Dermis microvascular lymphatic vessel endothelial cell (primary cell): ENCODE results near the gene CIZ1. TPM values are rescaled to one million over a fixed set of nuclear protein-coding genes. Genes with fewer than 3 reads are reported as not detected.

Experiments
- DNase-seq, 2 donors: peaks; one replicate each; pipeline versions ENCODE4 v3.0.0 to v3.0.0-alpha.2; 2010; ENCODE audit warnings: low read depth in 2 of 2
- total RNA-seq: library from RNA; depleted of rRNA; stranded (reverse); fragments of >200 nt; gene quantifications from 2 replicates; pipeline ENCODE4 v1.2.1, GENCODE V29; 2014

The CIZ1 gene
- total RNA-seq, 1 donor from 2014 or later = 11.7 TPM

DNA sequence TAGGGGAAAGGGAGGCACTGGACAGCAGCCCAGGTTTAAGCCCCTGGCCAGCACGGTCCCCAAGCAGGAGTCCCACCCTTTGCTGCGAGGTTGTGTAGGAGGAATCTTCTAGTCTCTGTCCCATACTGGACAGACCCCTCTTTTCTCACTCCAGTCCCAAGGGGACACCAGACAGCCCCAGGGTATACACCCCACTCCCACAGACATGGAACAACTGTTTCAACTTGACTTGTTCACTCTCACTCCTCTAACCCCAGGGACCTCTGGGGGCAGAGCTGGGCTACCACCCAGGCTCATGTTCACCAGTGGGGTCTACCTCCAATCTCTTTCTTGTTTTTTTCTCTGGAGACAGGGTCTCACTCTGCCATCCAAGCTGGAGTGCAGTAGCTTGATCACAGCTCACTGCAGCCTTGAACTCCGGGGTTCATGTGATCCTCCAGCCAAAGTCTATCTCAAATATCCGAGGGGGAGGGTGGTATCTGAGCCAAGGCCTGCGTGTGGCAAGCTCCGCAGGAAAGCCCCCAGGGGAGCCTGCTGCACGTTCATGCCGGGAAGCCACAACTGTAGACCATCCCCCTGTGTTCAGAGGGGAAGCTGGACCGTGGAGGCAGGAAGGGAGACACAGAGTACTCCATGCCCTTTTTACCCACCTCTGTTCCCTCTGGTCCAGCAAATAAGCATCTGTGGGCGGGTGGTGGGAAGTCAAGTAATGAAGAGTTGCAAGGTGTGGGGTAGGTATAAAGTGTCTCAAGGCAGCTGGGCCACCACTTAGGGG, 65.6 kb downstream of the CIZ1 start:
- DNase-seq = no peak

DNA sequence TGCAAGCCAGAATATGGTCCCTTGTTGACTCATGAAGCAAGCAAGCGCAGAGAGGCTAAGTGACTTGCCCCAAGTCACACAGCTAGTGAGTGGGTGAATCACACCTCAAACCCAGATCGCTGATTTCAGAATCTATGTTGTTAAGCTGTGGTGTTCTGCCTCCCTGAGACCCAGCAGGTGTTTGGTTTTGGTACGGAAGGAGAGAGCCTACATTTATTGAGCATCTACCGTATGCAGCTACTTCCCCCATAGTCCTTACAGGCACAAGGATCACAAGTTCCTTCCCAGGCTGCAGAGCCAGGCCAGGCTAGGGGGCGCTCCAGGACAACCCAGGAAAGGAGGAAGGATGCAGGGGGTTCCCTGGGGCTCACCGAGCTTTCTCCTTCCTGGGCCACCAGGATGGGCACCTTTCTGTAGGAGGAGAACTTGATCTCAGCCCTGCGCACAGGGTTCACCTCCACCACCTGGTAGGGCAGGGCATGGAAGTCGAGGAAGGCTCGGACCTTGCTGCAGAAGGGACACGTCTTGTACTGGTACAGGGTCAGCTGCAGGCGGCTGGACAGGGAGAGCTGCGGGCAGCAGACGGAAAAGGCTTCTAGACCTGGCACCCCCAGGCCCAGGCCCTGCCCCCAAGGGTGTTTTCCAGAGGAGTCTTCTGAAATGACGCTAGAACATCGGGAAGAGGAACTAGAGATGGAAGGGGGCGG, 66.3 kb downstream of the CIZ1 start:
- peak in 1 of 2 donors; percentile 66 for DNase-seq

DNA sequence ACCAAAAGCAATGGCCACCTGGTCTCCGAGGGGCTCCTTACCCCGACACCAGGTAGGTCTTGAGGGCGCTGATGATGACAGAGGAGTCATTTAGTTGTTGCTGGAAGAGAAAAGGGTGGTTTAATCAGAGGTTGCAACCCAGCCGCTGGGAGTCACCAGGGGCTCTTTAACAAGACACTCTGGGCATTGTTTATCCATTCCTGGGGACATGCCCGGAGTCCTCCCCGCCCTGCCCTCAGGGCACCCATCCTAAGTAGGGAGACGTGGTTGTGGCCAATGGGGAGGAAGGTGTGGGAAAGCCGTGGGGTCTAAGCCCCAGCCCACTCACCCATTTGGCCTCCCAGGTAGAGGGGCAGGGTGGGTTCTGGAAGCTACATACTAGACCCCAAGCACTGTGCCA, 66.9 kb downstream of the CIZ1 start:
- DNase-seq = no peak

DNA sequence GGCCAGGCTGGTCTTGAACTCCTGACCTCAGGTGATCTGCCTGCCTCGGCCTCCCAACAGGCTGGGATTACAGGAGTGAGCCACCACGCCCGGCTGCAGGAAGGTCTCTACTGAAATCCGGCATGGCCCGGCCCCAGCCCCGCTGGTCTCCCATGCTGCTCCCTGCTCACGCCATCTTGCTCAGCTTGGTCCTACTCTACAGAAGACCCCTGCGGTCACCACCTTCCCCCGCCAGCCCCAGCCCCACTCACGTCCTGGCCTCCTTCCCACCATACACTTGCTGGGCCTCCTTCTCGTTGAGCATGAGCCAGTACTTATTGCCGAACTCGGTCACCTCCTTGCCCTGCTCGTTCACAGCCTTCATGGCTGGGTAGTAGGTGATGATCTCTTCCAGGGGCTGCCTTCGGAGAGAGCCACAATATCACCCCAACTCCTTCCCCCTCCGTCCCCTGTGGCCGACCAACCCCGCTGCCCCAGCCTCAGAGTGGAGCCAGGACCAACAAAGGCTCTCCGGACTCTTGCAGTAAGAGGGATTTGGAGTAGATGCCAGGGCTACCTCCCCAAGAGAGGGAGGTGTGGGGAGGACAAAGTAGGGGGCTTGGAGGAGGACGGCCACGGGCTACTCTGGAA, 67.8 kb downstream of the CIZ1 start:
- no peak for DNase-seq

GRCh38 chr9:128122809-128123175, 68.6 kb downstream of the CIZ1 start:
- DNase-seq = no peak

DNA sequence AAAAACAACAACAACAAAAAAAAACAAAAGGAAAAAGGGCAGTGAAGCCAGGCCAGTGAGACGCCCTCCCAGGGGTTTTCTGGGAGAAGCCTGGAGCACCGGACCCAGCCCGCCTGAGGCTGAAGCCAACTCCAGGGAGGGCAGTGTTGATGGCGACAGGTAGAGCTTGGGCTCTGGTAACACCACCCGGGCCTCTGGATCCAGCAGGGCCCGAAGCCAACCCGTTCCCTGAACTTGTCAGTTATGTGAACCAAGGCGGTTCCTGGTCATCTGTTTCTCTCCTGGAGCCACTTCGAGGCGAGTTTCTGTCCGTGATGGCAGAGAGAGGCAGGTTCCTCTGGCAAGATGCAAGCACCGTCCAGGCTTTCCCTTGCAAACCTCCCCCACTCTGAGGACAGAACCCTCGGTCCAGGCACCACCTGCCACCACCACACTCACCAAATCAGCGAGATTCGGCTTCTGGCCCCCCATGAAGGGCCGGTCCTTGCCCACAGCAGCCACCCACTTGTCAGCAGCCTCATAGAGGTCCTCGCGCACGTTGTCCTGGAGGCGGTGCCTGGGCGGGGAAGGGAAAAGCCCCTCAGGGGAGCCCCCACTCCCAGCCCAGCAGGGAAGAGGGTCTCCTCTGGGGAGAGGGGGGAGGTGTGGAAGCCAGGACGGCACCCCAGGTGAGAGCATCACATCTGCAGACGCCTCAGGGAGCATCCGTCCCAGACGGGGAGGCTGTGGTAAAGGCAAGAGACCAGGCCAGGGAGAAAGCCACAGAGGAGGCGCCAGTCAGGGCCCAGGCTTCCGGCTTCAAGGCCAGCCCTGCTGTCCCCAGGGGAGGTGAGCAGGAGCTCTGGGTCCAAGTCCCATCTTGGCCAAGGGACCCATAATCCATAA, 69.2 kb downstream of the CIZ1 start:
- DNase-seq = no peak

DNA sequence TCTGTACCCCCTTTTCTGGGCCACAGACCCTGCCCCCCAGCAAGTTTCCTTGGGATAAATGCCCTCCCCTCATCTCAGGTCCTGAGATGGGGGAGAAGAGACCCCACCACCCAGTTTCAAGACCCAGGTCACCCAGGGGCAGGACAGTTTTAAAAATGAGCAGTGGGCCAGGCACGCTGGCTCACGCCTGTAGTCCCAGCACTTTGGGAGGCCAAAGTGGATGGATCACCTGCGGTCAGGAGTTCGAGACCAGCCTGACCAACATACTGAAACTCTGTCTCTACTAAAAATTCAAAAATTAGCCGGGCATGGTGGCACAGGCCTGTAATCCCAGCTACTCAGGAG, 69.9 kb downstream of the CIZ1 start:
- no peak for DNase-seq

- no peak for DNase-seq
These were observed 70.5 kb downstream of the CIZ1 start for GRCh38 chr9:128120741-128121465.

DNA sequence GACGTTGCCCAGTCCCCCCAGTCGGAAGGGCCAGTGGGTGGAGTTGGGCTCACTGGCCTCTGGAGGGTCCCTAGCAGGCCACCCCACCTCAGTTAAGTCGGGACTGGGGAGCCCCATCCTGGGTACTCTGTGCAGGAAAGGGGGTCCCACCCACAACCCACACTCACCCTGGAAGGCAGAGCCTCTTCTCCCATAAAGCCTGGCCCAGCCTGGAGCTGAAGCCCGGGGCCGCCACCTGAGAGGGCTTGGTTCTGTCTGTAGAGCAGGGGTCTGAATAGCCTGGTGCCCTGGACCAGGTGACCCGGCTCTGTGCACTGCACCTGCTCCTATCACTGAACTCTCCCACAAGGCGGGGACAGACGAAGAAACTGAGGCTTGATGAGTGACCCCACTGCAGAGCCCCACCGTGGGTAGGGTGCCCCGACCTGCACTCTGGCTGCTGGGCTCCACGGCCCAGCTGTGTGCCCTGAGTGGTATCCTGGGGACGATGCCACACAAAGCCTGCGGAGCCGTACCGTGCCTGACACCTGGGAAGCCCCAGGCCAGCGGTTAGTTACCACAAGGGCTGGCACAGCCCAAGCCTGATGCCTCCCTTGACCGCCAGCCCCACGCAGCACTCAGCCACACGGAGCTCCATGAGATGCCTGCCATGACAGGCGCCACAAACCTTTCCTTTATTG, 71.2 kb downstream of the CIZ1 start:
- DNase-seq = no peak

DNA sequence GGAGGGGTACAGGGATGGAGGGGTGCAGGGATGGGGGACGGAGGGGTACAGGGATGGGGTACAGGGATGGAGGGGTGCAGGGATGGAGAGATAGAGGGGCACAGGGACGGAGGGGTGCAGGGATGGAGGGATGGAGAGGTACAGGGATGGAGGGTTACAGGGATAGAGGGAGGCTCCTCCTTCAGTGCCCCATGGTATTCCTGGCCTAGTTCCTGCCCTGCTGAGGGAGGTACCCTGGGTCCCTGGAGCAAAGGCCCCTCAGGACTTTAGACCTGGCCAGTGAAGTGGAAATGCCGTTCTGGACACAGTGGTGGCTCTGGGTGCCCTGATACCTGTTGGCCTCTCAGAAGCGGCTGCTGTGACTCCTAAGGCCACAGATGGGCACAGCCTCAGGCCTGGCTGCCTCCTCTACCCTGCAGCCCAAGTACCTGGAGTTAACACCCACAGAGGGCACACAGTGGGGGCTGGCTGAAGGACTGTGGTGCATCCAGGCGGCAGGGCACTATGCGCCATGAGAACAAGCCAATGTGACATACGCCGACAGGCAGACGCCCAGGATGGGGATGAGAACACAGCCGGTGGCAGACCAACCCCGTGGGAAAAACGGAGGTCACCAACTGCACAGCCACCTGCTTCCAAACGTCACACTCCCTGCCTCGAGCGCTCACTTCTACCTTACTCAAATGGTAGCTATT, 72.3 kb downstream of the CIZ1 start:
- DNase-seq = no peak

- no peak for DNase-seq
These were observed 72.9 kb downstream of the CIZ1 start for GRCh38 chr9:128118472-128118857.

DNA sequence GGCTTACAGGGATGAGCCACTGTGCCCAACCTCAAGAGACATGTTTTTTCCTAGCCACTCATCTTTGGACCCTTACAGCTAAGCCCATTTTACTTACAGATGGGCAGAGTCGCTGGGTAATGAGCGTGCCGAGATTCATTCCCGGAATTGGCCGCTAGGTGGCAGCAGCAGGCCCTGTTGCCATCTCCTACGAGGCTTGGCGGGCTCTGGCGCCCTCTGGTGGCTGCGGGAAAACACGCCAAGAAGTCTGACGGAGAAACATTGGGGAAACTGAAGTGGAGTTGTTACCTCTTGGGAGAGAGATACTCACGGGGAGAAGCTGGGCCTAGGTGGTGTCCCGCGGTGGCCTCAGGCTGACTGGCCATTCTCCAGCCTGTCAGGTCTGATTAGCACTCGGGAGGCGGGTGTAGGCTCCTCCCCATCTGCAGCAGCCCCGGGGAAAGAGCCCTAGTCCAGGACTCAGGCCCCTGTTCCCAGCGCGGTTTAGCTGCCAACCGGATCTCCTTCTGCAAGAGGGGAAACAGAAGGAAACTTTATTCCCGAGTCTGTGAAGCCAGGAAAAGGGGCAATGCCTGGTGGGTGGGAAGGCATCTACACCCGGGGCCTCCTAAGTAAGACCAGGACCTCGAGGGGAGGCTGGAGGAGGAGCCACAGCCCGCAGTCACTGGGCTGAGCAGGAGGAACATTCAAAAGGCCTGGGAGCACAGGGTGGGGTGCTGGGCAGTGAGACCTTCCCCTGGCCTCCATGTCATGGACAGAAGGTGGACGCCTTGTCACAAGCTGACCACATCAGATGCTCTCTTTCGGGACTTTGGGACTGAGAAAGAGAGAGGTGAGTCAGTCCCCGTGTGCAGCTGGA, 73.5 kb downstream of the CIZ1 start:
- peak; percentile 71 to 87 for DNase-seq

- DNase-seq = no peak
These were observed 75.0 kb downstream of the CIZ1 start for GRCh38 chr9:128116104-128117083.

Other genes with a start within 250 kb of the CIZ1 start
- 15.0 and 60.1 TPM in 2 replicates for gene EEIG1, start 210.6 kb downstream of the CIZ1 start, total RNA-seq
- gene NAIF1, start 124.3 kb downstream of the CIZ1 start, total RNA-seq = 9.1 and 10.2 TPM in 2 replicates
- 25.8 and 45.6 TPM in 2 replicates for gene SLC25A25, start 123.3 kb downstream of the CIZ1 start, total RNA-seq
- gene PTGES2, start 63.8 kb downstream of the CIZ1 start, total RNA-seq = 67.3 and 73.2 TPM in 2 replicates
- gene LCN2, start 42.1 kb downstream of the CIZ1 start, total RNA-seq = not detected in 2 replicates
- gene BBLN, start 31.3 kb downstream of the CIZ1 start, total RNA-seq = 26.3 and 62.5 TPM in 2 replicates
- 0.13 and 0.38 TPM in 2 replicates for gene DNM1, start 11.8 kb upstream of the CIZ1 start, total RNA-seq
- 34.7 and 40.7 TPM in 2 replicates for gene GOLGA2, start 84.4 kb upstream of the CIZ1 start, total RNA-seq
- 15.8 and 16.4 TPM in 2 replicates for gene SWI5, start 84.7 kb upstream of the CIZ1 start, total RNA-seq
- gene TRUB2, start 130.9 kb upstream of the CIZ1 start, total RNA-seq = 27.5 and 27.7 TPM in 2 replicates
- gene COQ4, start 131.3 kb upstream of the CIZ1 start, total RNA-seq = 23.4 and 30.3 TPM in 2 replicates
- gene SLC27A4, start 149.0 kb upstream of the CIZ1 start, total RNA-seq = 19.9 and 29.8 TPM in 2 replicates
- 47.8 and 66.2 TPM in 2 replicates for gene URM1, start 179.8 kb upstream of the CIZ1 start, total RNA-seq
- gene CERCAM, start 229.3 kb upstream of the CIZ1 start, total RNA-seq = 17.5 and 28.2 TPM in 2 replicates